Left lung (tissue), 10 donors: ENCODE results near the gene PIAS1. TPM values are rescaled to one million over a fixed set of nuclear protein-coding genes. Genes with fewer than 3 reads are reported as not detected.
A peak's percentile ranks its signal among the peaks of the same experiment; 100 is the strongest.

ENCODE experiments used
- ATAC-seq: fragments of 200-7000 bp; cut with Tn5 transposase; one replicate; pipeline ENCODE4 v1.9.1; 2020; ENCODE audit warnings: moderate library complexity
- DNase-seq, 4 donors: peaks; one replicate each; pipeline ENCODE4 v3.0.0-alpha.2; 2013 to 2020
- H3K27ac ChIP-seq, 2 donors: fragments of 200-600 bp; sonication (generic) in 1 of 2; one replicate each; pipeline versions ENCODE4 v1.5.0 to v1.8.0; 2020 to 2021
- H3K27me3 ChIP-seq, 2 donors: fragments of 200-600 bp; sonication (generic) in 1 of 2; one replicate each; pipeline versions ENCODE4 v1.5.0 to v1.8.0; 2020 to 2021
- H3K36me3 ChIP-seq, 2 donors: fragments of 200-600 bp; sonication (generic) in 1 of 2; one replicate each; pipeline versions ENCODE4 v1.5.0 to v1.8.0; 2020 to 2021
- H3K4me1 ChIP-seq, 2 donors: fragments of 200-600 bp; one replicate each; pipeline ENCODE4 v1.8.0; 2021
- H3K4me3 ChIP-seq, 2 donors: fragments of 200-600 bp; sonication (generic) in 1 of 2; one replicate each; pipeline versions ENCODE4 v1.5.0 to v1.8.0; 2020 to 2021; ENCODE audit warnings: mild to moderate bottlenecking in 1 of 2
- H3K9me3 ChIP-seq, 2 donors: fragments of 200-600 bp; sonication (generic) in 1 of 2; one replicate each; pipeline versions ENCODE4 v1.5.0 to v1.8.0; 2020 to 2021
- CTCF ChIP-seq, 2 donors: fragments of 200-600 bp; sonication (generic) in 1 of 2; IDR thresholded peaks; one replicate each; pipeline versions ENCODE4 v1.5.0 to v1.8.0; 2021; ENCODE audit warnings: antibody characterized with exemption in 2 of 2
- intact Hi-C, 2 donors: fragments of 100-400 bp; cut with DNase I; formaldehyde crosslinking; loops; one replicate each; pipeline versions ENCODE4 v1.11.2 to v1.14.2; 2022
- polyA plus RNA-seq, 6 donors: library from polyadenylated mRNA; unstranded; fragments of 120-200 nt; gene quantifications; one replicate each; pipeline ENCODE4 v1.2.1, GENCODE V29; 2013; ENCODE audit not compliant: insufficient read length in 6 of 6
- total RNA-seq, 2 donors: library from RNA; stranded (reverse); fragmentation: NEBNext Ultra II Directional; extraction: Animal tissue kit (Norgen Biotek cat#: 25700); gene quantifications; one replicate each; pipeline ENCODE4 v1.2.1, GENCODE V29; 2021
- donor health status: DM: no; HTN: yes; CAD: no.
- donor health status: DM: no; HTN: no; CAD: no.

The PIAS1 gene
- total and polyA plus RNA-seq, 8 donors = 44.9 to 71.4 (median 63.3) TPM

DNA sequence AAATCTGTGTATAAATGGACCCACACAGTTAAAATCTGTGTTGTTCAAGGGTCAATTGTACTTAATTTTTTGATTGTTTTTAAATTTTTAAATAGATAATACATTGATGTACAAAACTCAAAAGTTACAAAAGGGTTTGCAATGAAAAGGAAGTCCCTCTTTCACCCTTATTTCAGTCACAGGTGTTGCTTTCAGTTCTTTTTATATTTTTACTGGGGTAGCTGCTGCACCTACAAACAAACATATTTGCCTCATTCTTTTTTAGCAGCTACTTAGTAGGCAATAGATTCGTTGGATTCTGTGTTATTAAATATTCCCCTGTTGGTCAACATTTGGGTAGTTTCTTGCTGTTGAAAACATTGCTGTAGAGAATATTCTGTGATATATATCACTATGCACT is 44.4 kb downstream of the PIAS1 start:
- Histone ChIP-seq H3K9me3 (peaks cover 0 to 20% of the 10 kb centered on the region in 2 donors), H3K36me3 (peaks cover 0 to 21% of the 10 kb centered on the region in 2 donors), H3K27ac (no peak overlapping the region), H3K4me1 (peaks cover 0 to 23% of the 10 kb centered on the region in 2 donors), H3K27me3 (no peaks in the 10 kb centered on the region), H3K4me3 (no peak overlapping the region)
- TF ChIP-seq CTCF (IDR thresholded peaks at IDR 0.05) = no peak
- ATAC-seq (no peak), DNase-seq (no peak)
- intact Hi-C loops = no loop called here

GRCh38 chr15:68100194-68100593 is 46.1 kb downstream of the PIAS1 start:
- Histone ChIP-seq H3K4me1 (peaks cover 0 to 23% of the 10 kb centered on the region in 2 donors), H3K4me3 (no peak overlapping the region), H3K9me3 (peaks cover 0 to 20% of the 10 kb centered on the region in 2 donors), H3K27me3 (no peaks in the 10 kb centered on the region), H3K27ac (no peak overlapping the region), H3K36me3 (peaks cover 0 to 26% of the 10 kb centered on the region in 2 donors)
- no peak for ATAC-seq
- DNase-seq = no peak
- TF ChIP-seq CTCF (IDR thresholded peaks at IDR 0.05) = no peak
- intact Hi-C loops = no loop called here

DNA sequence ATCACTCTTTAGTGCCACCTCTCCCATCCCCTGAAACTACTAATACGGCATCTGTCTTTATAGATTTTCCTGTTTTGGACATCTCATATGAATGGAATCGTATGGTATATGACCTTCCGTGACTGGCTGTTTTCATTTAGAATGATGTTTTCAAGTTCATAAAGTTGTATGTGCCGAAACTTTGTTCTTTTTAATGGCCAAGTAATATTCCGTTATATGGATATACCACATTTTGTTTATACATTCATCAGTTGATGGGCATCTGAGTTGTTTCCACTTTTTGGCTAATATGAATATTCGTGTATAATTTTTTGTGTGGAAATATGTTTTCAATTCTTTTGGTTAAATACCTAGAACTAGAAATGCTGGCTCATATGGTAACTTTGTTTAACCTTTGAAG is 49.5 kb downstream of the PIAS1 start:
- no peak for TF ChIP-seq CTCF (IDR thresholded peaks at IDR 0.05)
- DNase-seq (no peak), ATAC-seq (no peak)
- H3K27ac ChIP-seq = no peak overlapping the region
- peaks cover 0 to 14% of the 10 kb centered on the region in 2 donors for H3K36me3 ChIP-seq
- no peaks in the 10 kb centered on the region for H3K27me3 ChIP-seq
- peaks cover 0 to 36% of the 10 kb centered on the region in 2 donors for H3K4me1 ChIP-seq
- intact Hi-C loops = no loop called here
- H3K4me3 ChIP-seq = no peak overlapping the region
- no peaks in the 10 kb centered on the region for H3K9me3 ChIP-seq

GRCh38 chr15:68106656-68107055 is 52.5 kb downstream of the PIAS1 start:
- no peaks in the 10 kb centered on the region for H3K27me3 ChIP-seq
- TF ChIP-seq CTCF (IDR thresholded peaks at IDR 0.05) = no peak
- DNase-seq (no peak), ATAC-seq (peak; percentile 44)
- H3K27ac ChIP-seq = no peak overlapping the region
- H3K4me3 ChIP-seq = no peak overlapping the region
- H3K36me3 ChIP-seq = peaks cover 0 to 14% of the 10 kb centered on the region in 2 donors
- no peaks in the 10 kb centered on the region for H3K9me3 ChIP-seq
- H3K4me1 ChIP-seq = peaks cover 3 to 14% of the 10 kb centered on the region in 2 donors
- intact Hi-C loops = no loop called here

DNA sequence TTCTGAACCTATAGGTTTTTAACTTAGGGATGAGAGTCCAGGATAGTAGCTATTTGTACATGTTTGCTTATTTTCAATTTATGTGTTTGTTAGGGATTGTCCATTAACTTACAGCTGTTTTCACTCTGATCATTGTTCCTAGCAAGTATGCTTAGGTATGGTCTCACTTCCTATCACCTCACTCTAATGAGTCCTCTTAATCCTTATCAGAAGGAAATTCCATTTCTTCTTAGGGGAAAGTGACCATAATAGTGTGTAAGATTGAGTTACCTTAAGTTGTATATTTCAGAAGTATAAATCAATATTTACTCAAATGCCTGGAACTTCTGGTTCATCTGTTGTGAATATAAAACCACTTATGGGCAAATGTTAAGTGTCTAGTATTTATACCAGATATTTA is 53.0 kb downstream of the PIAS1 start:
- no peak overlapping the region for H3K4me3 ChIP-seq
- TF ChIP-seq CTCF (IDR thresholded peaks at IDR 0.05) = no peak
- ATAC-seq (peak; percentile 74), DNase-seq (no peak)
- intact Hi-C loops = no loop called here
- no peaks in the 10 kb centered on the region for H3K27me3 ChIP-seq
- no peaks in the 10 kb centered on the region for H3K9me3 ChIP-seq
- peaks cover 0 to 13% of the 10 kb centered on the region in 2 donors for H3K36me3 ChIP-seq
- H3K4me1 ChIP-seq = peaks cover 3 to 19% of the 10 kb centered on the region in 2 donors
- no peak overlapping the region for H3K27ac ChIP-seq
